Ovary (tissue), 3 donors: Measurements from ENCODE around the gene RPP30.

Experiments
- CTCF ChIP-seq, 3 donors: fragments of 450-650 bp in 2 of 3; fragments of 200-600 bp in 1 of 3; IDR thresholded peaks; one replicate each; pipeline versions ENCODE4 v1.5.1 to v1.8.0; 2016 to 2022; ENCODE audit warnings: antibody characterized with exemption in 3 of 3, mild to moderate bottlenecking in 1 of 3
- EP300 ChIP-seq: sonication (generic); formaldehyde crosslinking; IDR thresholded peaks from one replicate; pipeline ENCODE4 v1.6.1; 2017; ENCODE audit warnings: antibody characterized with exemption
- POLR2A ChIP-seq: fragments of 450-650 bp; IDR thresholded peaks from one replicate; pipeline ENCODE4 v1.6.1; 2017; ENCODE audit warnings: antibody characterized with exemption, mild to moderate bottlenecking, moderate library complexity
- donor health status: DM: no; HTN: no; CAD: no.

GRCh38 chr10:90935581-90936275, 64.0 kb downstream of the RPP30 start:
- TF ChIP-seq CTCF (IDR thresholded peaks at IDR 0.05): no peak
- no peak for TF ChIP-seq EP300
- TF ChIP-seq POLR2A: no peak
